Upper lobe of right lung (tissue), 1 donor: ENCODE data around the gene TSPEAR. TPM values are rescaled to one million over a fixed set of nuclear protein-coding genes. Genes with fewer than 3 reads are reported as not detected.
"Not testable (repeated sequence)": the region's sequence is repeated elsewhere in the genome, so short reads cannot be mapped to it uniquely, and the experiment has no call there.

Source experiments
- ATAC-seq: fragments of 200-7000 bp; cut with Tn5 transposase; one replicate; pipeline ENCODE4 v1.9.1; 2020; ENCODE audit warnings: mild to moderate bottlenecking, moderate library complexity
- DNase-seq: peaks from one replicate; pipeline ENCODE4 v3.0.0-alpha.2; 2020
- H3K27ac ChIP-seq: fragments of 200-600 bp; one replicate; pipeline ENCODE4 v1.8.0; 2022
- H3K27me3 ChIP-seq: fragments of 200-600 bp; one replicate; pipeline ENCODE4 v1.8.0; 2022; ENCODE audit warnings: mild to moderate bottlenecking
- H3K36me3 ChIP-seq: fragments of 200-600 bp; one replicate; pipeline ENCODE4 v1.8.0; 2022
- H3K4me1 ChIP-seq: fragments of 200-600 bp; one replicate; pipeline ENCODE4 v1.8.0; 2022
- H3K4me3 ChIP-seq: fragments of 200-600 bp; one replicate; pipeline ENCODE4 v1.8.0; 2022; ENCODE audit warnings: mild to moderate bottlenecking
- H3K9me3 ChIP-seq: fragments of 200-600 bp; one replicate; pipeline ENCODE4 v1.8.0; 2022
- CTCF ChIP-seq: fragments of 200-600 bp; IDR thresholded peaks from one replicate; pipeline ENCODE4 v1.8.0; 2022; ENCODE audit warnings: antibody characterized with exemption
- intact Hi-C: fragments of 100-400 bp; cut with DNase I; formaldehyde crosslinking; loops from one replicate; pipeline ENCODE4 v1.11.0; 2022
- total RNA-seq: library from RNA; stranded (reverse); fragmentation: NEBNext Ultra II Directional; extraction: Animal tissue kit (Norgen Biotek cat#: 25700); gene quantifications from one replicate; pipeline ENCODE4 v1.2.1, GENCODE V29; 2021
- donor health status: DM: no; HTN: yes; CAD: no; lungs with severe emphysema.

TSPEAR gene
- total RNA-seq, 1 donor from 2014 or later: 0.23 TPM

DNA sequence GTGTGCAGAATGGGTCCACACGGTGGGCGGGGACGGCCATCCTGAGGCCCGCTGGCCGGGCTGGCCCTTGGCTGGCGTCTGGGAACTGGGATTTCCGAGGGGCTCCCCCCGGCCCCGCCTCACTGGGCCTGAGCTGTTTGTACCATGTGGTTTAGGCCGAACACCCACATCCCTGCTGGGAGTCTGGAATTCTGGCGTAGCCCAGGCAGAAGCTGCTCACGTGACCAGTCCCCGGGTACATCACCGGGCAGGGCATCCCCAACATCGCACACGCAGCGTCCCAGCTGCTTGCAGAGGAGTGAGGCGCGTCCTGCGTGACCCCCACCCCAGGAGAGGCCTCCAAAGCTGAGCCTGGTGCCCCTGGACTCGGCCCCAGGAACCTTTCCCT is 108.9 kb downstream of the TSPEAR start:
- Histone ChIP-seq H3K36me3 (no peaks in the 10 kb centered on the region), H3K27ac (no peak overlapping the region), H3K27me3 (peaks cover 9% of the 10 kb centered on the region), H3K4me1 (no peaks in the 10 kb centered on the region), H3K9me3 (no peaks in the 10 kb centered on the region), H3K4me3 (no peak overlapping the region)
- peak; percentile 46 for ATAC-seq
- TF ChIP-seq CTCF: no peak
- DNase-seq: no peak
- intact Hi-C loops: no loop called here

DNA sequence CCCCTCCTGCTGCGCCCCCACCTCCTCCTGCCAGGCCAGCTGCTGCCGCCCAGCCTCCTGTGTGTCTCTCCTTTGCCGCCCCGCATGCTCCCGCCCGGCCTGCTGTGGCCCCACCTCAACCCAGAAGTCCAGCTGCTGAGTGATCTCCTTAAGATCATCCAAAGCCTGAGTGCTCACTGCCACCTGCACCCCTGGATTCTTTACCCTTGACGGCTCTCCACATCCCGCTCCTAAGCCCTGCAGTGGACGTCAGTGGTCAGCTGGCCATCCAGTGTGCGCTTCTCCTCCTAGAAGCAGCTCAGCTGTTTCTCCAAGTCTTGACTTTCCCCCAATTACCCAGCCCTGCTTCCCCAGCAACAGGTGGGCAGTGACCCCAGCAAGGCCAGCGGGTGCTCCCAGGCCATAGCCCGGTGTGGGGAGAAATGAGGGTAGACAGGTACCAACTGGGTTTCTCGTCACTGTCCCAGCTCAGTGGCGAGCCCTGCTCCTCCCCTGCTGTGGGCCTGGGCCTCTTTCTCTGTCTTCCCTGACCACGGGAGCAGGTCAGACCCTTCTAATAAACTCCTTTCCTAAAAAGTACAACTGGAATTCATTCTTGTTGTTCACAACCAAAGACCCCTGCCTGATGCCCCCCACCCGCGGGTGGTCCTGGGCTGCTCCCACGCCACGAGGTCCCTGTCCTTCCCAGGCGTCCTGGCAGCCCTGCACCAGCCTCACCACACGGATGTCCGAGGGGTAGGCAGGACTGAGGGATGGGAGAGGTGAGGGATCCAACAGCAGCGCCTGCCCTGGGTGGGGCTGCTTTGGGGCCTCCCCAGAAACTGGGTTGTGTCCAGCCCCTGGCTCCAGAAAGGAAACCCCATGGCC is 109.5 kb downstream of the TSPEAR start:
- no peak overlapping the region for H3K4me3 ChIP-seq
- no peak overlapping the region for H3K27ac ChIP-seq
- DNase-seq (peak; percentile 53), ATAC-seq (peak; percentile 23)
- intact Hi-C loops: no loop called here
- H3K4me1 ChIP-seq: no peaks in the 10 kb centered on the region
- no peaks in the 10 kb centered on the region for H3K9me3 ChIP-seq
- H3K27me3 ChIP-seq: peaks cover 9% of the 10 kb centered on the region
- TF ChIP-seq CTCF: no peak
- H3K36me3 ChIP-seq: no peaks in the 10 kb centered on the region

DNA sequence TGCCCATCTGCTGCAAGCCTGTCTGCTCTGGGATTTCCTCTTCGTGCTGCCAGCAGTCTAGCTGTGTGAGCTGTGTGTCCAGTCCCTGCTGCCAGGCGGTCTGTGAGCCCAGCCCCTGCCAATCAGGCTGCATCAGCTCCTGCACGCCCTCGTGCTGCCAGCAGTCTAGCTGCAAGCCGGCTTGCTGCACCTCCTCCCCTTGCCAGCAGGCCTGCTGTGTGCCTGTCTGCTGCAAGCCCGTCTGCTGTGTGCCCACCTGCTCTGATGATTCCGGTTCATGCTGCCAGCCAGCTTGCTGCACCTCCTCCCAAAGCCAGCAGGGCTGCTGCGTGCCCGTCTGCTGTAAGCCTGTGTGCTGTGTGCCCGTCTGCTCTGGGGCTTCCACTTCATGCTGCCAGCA is 110.3 kb downstream of the TSPEAR start:
- peak; percentile 50 for DNase-seq
- H3K4me1 ChIP-seq, ATAC-seq, H3K9me3 ChIP-seq, intact Hi-C loops, H3K27ac ChIP-seq, H3K36me3 ChIP-seq, H3K27me3 ChIP-seq, H3K4me3 ChIP-seq: not testable (repeated sequence)

- ATAC-seq, H3K36me3 ChIP-seq, H3K27me3 ChIP-seq, DNase-seq, intact Hi-C loops, H3K27ac ChIP-seq, H3K9me3 ChIP-seq, H3K4me3 ChIP-seq, H3K4me1 ChIP-seq: not testable (repeated sequence)
Observed at GRCh38 chr21:44600118-44600978, 111.0 kb downstream of the TSPEAR start, which contains the start of gene KRTAP10-7. TSS of gene KRTAP10-7 (plus strand) at chr21:44600597. CDS start at chr21:44600622, 25 bp downstream.

DNA sequence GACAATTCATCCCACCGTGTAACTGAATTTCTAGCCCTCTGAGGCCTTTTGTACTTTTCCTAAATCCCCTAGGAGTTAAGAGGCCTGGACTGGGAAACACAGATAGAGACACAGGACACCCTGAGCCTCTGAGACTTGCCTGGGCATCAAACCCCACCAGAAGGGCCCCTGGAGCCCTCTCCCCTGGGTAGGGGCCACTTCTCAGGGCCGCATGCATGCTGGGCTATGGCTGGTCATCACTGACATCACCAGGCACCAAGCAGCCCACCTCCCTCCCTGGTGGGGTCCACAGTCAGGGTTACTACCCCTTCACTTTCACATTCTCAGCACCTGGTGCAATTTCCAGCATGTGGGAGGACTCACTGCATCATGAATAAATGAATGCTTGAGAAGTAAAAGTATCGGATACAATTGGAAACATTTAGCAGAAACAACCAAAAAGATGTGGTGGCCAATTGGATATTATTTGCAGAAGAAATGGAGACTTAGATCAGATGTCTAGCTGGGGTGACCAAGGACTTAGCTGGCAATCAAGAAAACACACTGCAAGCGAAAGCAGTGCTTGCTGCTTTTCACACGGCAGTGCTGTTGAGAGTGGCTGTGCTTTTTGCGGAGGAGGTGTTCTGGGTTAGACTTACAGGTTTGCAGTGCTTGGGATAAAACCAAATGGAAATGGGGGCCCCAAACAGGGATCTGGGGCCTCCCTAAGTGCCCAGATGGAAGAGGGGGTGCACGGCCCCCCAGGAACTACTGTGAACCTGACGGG is 111.9 kb downstream of the TSPEAR start:
- no peak for TF ChIP-seq CTCF

GRCh38 chr21:44598061-44598460 is 113.3 kb downstream of the TSPEAR start:
- intact Hi-C loops: no loop called here
- H3K27ac ChIP-seq: no peak overlapping the region
- H3K27me3 ChIP-seq: peaks cover 9% of the 10 kb centered on the region
- ATAC-seq (no peak), DNase-seq (no peak)
- peaks cover 3% of the 10 kb centered on the region for H3K4me1 ChIP-seq
- H3K36me3 ChIP-seq: no peaks in the 10 kb centered on the region
- no peaks in the 10 kb centered on the region for H3K9me3 ChIP-seq
- no peak for TF ChIP-seq CTCF
- no peak overlapping the region for H3K4me3 ChIP-seq

More for the DNA sequence above, 111.9 kb downstream of the TSPEAR start:
- H3K27me3 ChIP-seq: peaks cover 9% of the 10 kb centered on the region
- H3K9me3 ChIP-seq: no peaks in the 10 kb centered on the region
- no peak overlapping the region for H3K27ac ChIP-seq
- H3K36me3 ChIP-seq: no peaks in the 10 kb centered on the region
- DNase-seq (no peak), ATAC-seq (no peak)
- intact Hi-C loops: no loop called here
- no peaks in the 10 kb centered on the region for H3K4me1 ChIP-seq
- H3K4me3 ChIP-seq: no peak overlapping the region
